Hepatocyte (in vitro differentiated cells): Measurements from ENCODE around the gene TWIST2.

Experiments used
- CTCF ChIP-seq: fragments of 200-600 bp; sonication (generic); IDR thresholded peaks from 2 replicates; pipeline ENCODE4 v1.5.1; 2016; ENCODE audit warnings: antibody characterized with exemption, mild to moderate bottlenecking; ENCODE audit not compliant: poor library complexity
- EZH2 ChIP-seq: fragments of 200-600 bp; sonication (generic); IDR thresholded peaks from 2 replicates; pipeline ENCODE4 v1.6.1; 2016; ENCODE audit warnings: antibody characterized with exemption, mild to moderate bottlenecking, borderline replicate concordance
- EZH2phosphoT487 ChIP-seq: fragments of 200-600 bp; sonication (generic); IDR thresholded peaks from one replicate; pipeline ENCODE4 v1.6.1; 2018; ENCODE audit warnings: antibody characterized with exemption, mild to moderate bottlenecking, low read depth, moderate library complexity; ENCODE audit not compliant: unreplicated experiment, severe bottlenecking

- TF ChIP-seq CTCF: no peak
- TF ChIP-seq EZH2phosphoT487: no peak
- no peak for TF ChIP-seq EZH2
Observed at GRCh38 chr2:238947243-238947760, 99.4 kb downstream of the TWIST2 start.
